Stomach smooth muscle (tissue), 2 donors: ENCODE data around the gene ABCA5.
"Not testable (repeated sequence)": the region's sequence is repeated elsewhere in the genome, so short reads cannot be mapped to it uniquely, and the experiment has no call there.

Experiments used
- H3K27ac ChIP-seq: one replicate; pipeline ENCODE4 v1.7.0; 2013; ENCODE audit warnings: mild to moderate bottlenecking, low read length, inconsistent platforms
- H3K27me3 ChIP-seq, 2 donors: one replicate each; pipeline ENCODE4 v1.7.0; 2013; ENCODE audit warnings: low read length in 2 of 2; ENCODE audit not compliant: insufficient read depth in 2 of 2, control insufficient read depth in 1 of 2
- H3K36me3 ChIP-seq, 2 donors: one replicate each; pipeline ENCODE4 v1.7.0; 2013; ENCODE audit warnings: low read length in 2 of 2; ENCODE audit not compliant: control insufficient read depth in 2 of 2, insufficient read depth in 2 of 2
- H3K4me1 ChIP-seq: one replicate; pipeline ENCODE4 v1.7.0; 2013; ENCODE audit warnings: low read length; ENCODE audit not compliant: control insufficient read depth, insufficient read depth
- H3K4me3 ChIP-seq, 2 donors: one replicate each; pipeline ENCODE4 v1.7.0; 2013; ENCODE audit warnings: low read length in 2 of 2
- H3K9ac ChIP-seq, 2 donors: one replicate each; pipeline ENCODE4 v1.7.0; 2013; ENCODE audit warnings: low read length in 2 of 2, mild to moderate bottlenecking in 1 of 2
- H3K9me3 ChIP-seq, 2 donors: one replicate each; pipeline ENCODE4 v1.7.0; 2013; ENCODE audit warnings: low read length in 2 of 2; ENCODE audit not compliant: control insufficient read depth in 2 of 2
- donor health status: healthy.
- donor health status: Pancreatic carcinoma.

ABCA5 gene

GRCh38 chr17:69287168-69287567 lies 39.8 kb downstream of the ABCA5 start:
- H3K27me3 ChIP-seq, result no peaks in the 10 kb centered on the region
- H3K36me3 ChIP-seq, result peaks cover 11 to 14% of the 10 kb centered on the region in 2 donors
- no peak overlapping the region for H3K4me3 ChIP-seq
- H3K9me3 ChIP-seq, result no peaks in the 10 kb centered on the region
- no peak overlapping the region for H3K9ac ChIP-seq
- H3K27ac ChIP-seq, result no peak overlapping the region
- H3K4me1 ChIP-seq, result no peaks in the 10 kb centered on the region

- no peak overlapping the region for H3K27ac ChIP-seq
- H3K4me1 ChIP-seq, result no peaks in the 10 kb centered on the region
- no peaks in the 10 kb centered on the region for H3K9me3 ChIP-seq
- no peak overlapping the region for H3K9ac ChIP-seq
- no peaks in the 10 kb centered on the region for H3K27me3 ChIP-seq
- H3K36me3 ChIP-seq, result peaks cover 14 to 16% of the 10 kb centered on the region in 2 donors
- no peak overlapping the region for H3K4me3 ChIP-seq
These were observed 40.7 kb downstream of the ABCA5 start for GRCh38 chr17:69286257-69286656.

DNA sequence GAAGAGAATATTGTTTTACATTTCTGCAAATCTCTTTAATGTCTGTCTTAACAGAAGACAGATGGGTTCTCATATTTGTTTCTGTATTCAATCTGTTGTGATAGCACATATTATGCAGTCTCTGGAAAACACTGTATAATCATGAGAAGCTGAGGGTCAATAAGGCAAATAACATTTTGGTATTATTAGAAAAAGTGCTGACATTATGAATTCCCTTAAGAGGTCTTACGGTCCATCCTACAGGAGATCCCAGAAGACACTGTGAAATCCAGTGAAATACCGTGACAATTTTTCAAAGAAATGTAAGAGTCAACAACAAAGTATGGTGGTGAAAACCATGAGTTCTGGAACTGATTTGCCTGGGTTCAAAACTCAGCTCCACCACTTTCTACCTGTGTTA lies 42.3 kb downstream of the ABCA5 start:
- Histone ChIP-seq H3K9ac (no peak overlapping the region), H3K27ac (no peak overlapping the region), H3K4me1 (no peaks in the 10 kb centered on the region), H3K9me3 (no peaks in the 10 kb centered on the region), H3K36me3 (peaks cover 14 to 16% of the 10 kb centered on the region in 2 donors), H3K27me3 (no peaks in the 10 kb centered on the region), H3K4me3 (no peak overlapping the region)

DNA sequence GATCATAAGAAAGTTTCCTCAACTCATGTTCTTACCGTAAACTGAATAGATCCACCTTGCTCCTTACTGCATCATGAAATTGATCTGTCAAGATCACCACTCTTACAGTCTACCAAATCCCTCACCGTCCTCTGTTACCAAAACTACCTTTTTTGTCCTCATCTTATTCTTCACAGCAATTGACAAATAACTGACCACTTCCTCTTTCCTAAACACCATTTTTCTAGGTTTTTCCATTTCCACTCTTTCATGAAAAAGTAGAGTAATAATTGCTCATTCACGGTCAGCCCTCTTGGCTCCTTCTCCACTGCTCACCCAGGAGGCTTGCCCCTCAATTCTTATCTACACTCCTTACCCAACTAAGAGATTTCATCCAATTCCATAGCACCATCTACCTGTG lies 44.9 kb downstream of the ABCA5 start:
- H3K4me3 ChIP-seq, result no peak overlapping the region
- peaks cover 11 to 15% of the 10 kb centered on the region in 2 donors for H3K36me3 ChIP-seq
- H3K27me3 ChIP-seq, result no peaks in the 10 kb centered on the region
- H3K27ac ChIP-seq, result no peak overlapping the region
- no peaks in the 10 kb centered on the region for H3K9me3 ChIP-seq
- no peak overlapping the region for H3K9ac ChIP-seq
- H3K4me1 ChIP-seq, result no peaks in the 10 kb centered on the region

GRCh38 chr17:69276279-69276678 lies 50.7 kb downstream of the ABCA5 start:
- H3K36me3 ChIP-seq, result not testable (repeated sequence)

DNA sequence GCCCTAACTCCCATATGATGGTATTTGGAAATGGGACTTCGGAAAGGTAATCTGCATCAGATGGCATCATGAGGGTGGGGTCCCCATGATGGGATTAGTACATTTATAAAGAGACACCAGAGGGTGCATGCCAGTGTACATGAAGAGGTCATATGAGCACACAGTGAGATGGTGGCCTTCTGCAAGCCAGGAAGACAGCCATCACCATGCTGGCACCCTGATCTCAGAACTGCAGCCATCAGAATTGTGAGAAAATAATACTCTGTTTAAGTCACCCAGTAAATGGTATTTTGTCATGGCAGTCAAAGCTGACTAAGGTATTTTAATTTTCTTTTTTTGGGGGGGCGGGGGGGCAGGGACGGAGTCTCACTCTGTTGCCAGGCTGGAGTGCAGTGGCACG lies 51.2 kb downstream of the ABCA5 start:
- H3K36me3 ChIP-seq, result no peaks in the 10 kb centered on the region
- no peaks in the 10 kb centered on the region for H3K9me3 ChIP-seq
- H3K27me3 ChIP-seq, result no peaks in the 10 kb centered on the region
- no peak overlapping the region for H3K9ac ChIP-seq
- no peak overlapping the region for H3K27ac ChIP-seq
- no peaks in the 10 kb centered on the region for H3K4me1 ChIP-seq
- no peak overlapping the region for H3K4me3 ChIP-seq

More at GRCh38 chr17:69276279-69276678, 50.7 kb downstream of the ABCA5 start:
- not testable (repeated sequence) for H3K4me3 ChIP-seq, H3K27ac ChIP-seq, H3K9me3 ChIP-seq, H3K27me3 ChIP-seq, H3K9ac ChIP-seq, H3K4me1 ChIP-seq

GRCh38 chr17:69271023-69271422 lies 55.9 kb downstream of the ABCA5 start:
- Histone ChIP-seq H3K4me3 (no peak overlapping the region), H3K36me3 (no peaks in the 10 kb centered on the region), H3K9me3 (no peaks in the 10 kb centered on the region), H3K27ac (no peak overlapping the region), H3K4me1 (no peaks in the 10 kb centered on the region), H3K9ac (no peak overlapping the region), H3K27me3 (no peaks in the 10 kb centered on the region)

- Histone ChIP-seq H3K27ac (no peak overlapping the region), H3K9me3 (no peaks in the 10 kb centered on the region), H3K4me1 (no peaks in the 10 kb centered on the region), H3K9ac (no peak overlapping the region), H3K4me3 (no peak overlapping the region), H3K27me3 (no peaks in the 10 kb centered on the region), H3K36me3 (no peaks in the 10 kb centered on the region)
These were observed 57.6 kb downstream of the ABCA5 start for GRCh38 chr17:69269131-69269998.

GRCh38 chr17:69268543-69269014 lies 58.4 kb downstream of the ABCA5 start:
- Histone ChIP-seq H3K9me3 (no peaks in the 10 kb centered on the region), H3K27me3 (no peaks in the 10 kb centered on the region), H3K27ac (no peak overlapping the region), H3K4me3 (no peak overlapping the region), H3K9ac (no peak overlapping the region), H3K36me3 (no peaks in the 10 kb centered on the region), H3K4me1 (no peaks in the 10 kb centered on the region)

- no peak overlapping the region for H3K9ac ChIP-seq
- H3K27me3 ChIP-seq, result no peaks in the 10 kb centered on the region
- no peak overlapping the region for H3K4me3 ChIP-seq
- no peak overlapping the region for H3K27ac ChIP-seq
- H3K4me1 ChIP-seq, result no peaks in the 10 kb centered on the region
- no peaks in the 10 kb centered on the region for H3K36me3 ChIP-seq
- no peaks in the 10 kb centered on the region for H3K9me3 ChIP-seq
These were observed 59.7 kb downstream of the ABCA5 start for GRCh38 chr17:69267219-69267618.

- H3K27ac ChIP-seq, result no peak overlapping the region
These were observed 61.1 kb downstream of the ABCA5 start for GRCh38 chr17:69265873-69266272.

More at GRCh38 chr17:69265873-69266272, 61.1 kb downstream of the ABCA5 start:
- H3K9ac ChIP-seq, result no peak overlapping the region
- no peaks in the 10 kb centered on the region for H3K27me3 ChIP-seq
- H3K4me3 ChIP-seq, result no peak overlapping the region
- no peaks in the 10 kb centered on the region for H3K4me1 ChIP-seq
- H3K36me3 ChIP-seq, result no peaks in the 10 kb centered on the region
- H3K9me3 ChIP-seq, result no peaks in the 10 kb centered on the region
